IPS-11a (cell line): ENCODE data around the gene SLC30A7.

Experiments
- H3K4me3 ChIP-seq: one replicate; pipeline ENCODE4 v1.5.1; 2013; ENCODE audit warnings: low read depth, low read length, control low read depth

SLC30A7 gene

DNA sequence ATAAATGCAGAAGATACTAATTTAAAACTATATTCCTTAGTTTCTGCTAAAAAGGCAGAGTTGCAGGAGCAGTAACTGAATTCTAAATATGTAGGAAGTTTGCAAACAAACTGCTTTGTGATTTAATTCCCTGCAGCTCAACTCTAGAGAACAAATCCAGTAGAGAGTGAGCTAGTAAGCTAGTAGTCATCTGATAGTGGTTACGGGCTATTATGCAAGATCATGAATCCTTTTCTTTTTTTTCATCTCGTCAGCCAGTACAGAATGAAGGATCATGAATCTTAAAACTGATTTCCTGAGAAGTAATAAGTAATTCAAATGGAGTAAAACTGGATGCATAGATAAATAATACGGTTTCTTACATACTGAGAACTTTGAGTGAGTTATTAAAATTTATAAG lies 126.4 kb downstream of the SLC30A7 start:
- no peak overlapping the region for H3K4me3 ChIP-seq

- peak overlapping the region; percentile 52 for H3K4me3 ChIP-seq
Measured at GRCh38 chr1:101025283-101025656, 129.4 kb downstream of the SLC30A7 start.

- H3K4me3 ChIP-seq = peak within 1 kb of the TSS; percentile 52
Measured at GRCh38 chr1:101025657-101026429, 130.0 kb downstream of the SLC30A7 start, which contains the start of gene DPH5. TSS of gene DPH5 (minus strand) at chr1:101025784. CDS start at chr1:101025443, 341 bp downstream.

DNA sequence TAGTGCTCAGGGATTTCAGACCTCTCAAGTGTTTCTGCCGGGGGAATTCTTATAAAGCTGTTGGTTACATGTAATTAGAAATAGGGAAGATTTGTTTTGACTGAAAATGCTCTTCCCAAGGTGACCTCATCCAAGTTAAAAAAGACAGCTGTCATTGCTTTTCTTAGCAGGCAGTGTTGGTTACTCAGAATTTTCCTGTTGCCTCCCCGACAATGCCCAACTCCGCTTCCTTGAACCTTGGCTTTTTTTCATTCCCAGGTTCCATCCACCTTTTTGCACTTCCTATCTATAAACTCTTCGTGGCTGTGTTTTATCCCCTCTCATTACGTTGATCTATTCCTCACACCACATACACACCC lies 130.5 kb downstream of the SLC30A7 start:
- peak overlapping the region; percentile 52 for H3K4me3 ChIP-seq

- no peak overlapping the region for H3K4me3 ChIP-seq
Measured at GRCh38 chr1:101027194-101027772, 131.4 kb downstream of the SLC30A7 start.

GRCh38 chr1:101028466-101028865 lies 132.6 kb downstream of the SLC30A7 start:
- no peak overlapping the region for H3K4me3 ChIP-seq

- H3K4me3 ChIP-seq = no peak overlapping the region
Measured at GRCh38 chr1:101029184-101029583, 133.3 kb downstream of the SLC30A7 start.

GRCh38 chr1:101030881-101031280 lies 135.0 kb downstream of the SLC30A7 start:
- H3K4me3 ChIP-seq = no peak overlapping the region
